WTC11 (cell line): ENCODE data around the gene KCNJ8. TPM values are rescaled to one million over a fixed set of nuclear protein-coding genes. Genes with fewer than 3 reads are reported as not detected.

Experiments used
- ATAC-seq: fragments of 200-7000 bp; cut with Tn5 transposase; 2 replicates; pipeline ENCODE4 v1.10.0; 2021; ENCODE audit warnings: mild to moderate bottlenecking, moderate library complexity
- CTCF ChIA-PET: fragments of 300-600 bp; sonication (Branson Sonifier 250); formaldehyde crosslinking; loops from one replicate; lab custom pipeline; 2021; ENCODE audit warnings: antibody characterized with exemption; lab: Charles Lee
- POLR2A ChIA-PET: fragments of 350-600 bp; sonication (Branson Sonifier 250); formaldehyde crosslinking; loops from one replicate; lab custom pipeline; 2021; ENCODE audit warnings: antibody characterized with exemption; lab: Charles Lee
- DNase-seq: peaks from one replicate; pipeline ENCODE4 v3.0.0; 2021; ENCODE audit warnings: low spot score
- H3K27ac Mint-ChIP-seq: 2 replicates; pipeline ENCODE4 v1.8.0; 2021; ENCODE audit warnings: mixed read lengths
- H3K27me3 Mint-ChIP-seq: 2 replicates; pipeline ENCODE4 v1.8.0; 2021; ENCODE audit warnings: low read depth, mild to moderate bottlenecking, moderate library complexity, mixed read lengths
- H3K36me3 Mint-ChIP-seq: 2 replicates; pipeline ENCODE4 v1.8.0; 2021; ENCODE audit warnings: mixed read lengths
- H3K4me1 Mint-ChIP-seq: 2 replicates; pipeline ENCODE4 v1.8.0; 2022; ENCODE audit warnings: mixed read lengths
- H3K4me3 Mint-ChIP-seq: 2 replicates; pipeline ENCODE4 v1.8.0; 2021; ENCODE audit warnings: mild to moderate bottlenecking, moderate library complexity, mixed read lengths
- H3K9me3 Mint-ChIP-seq: 2 replicates; pipeline ENCODE4 v1.8.0; 2021; ENCODE audit warnings: mixed read lengths
- ATF2 ChIP-seq: sonication (generic); formaldehyde crosslinking; IDR thresholded peaks from 2 replicates; pipeline ENCODE4 v1.8.1; 2022; ENCODE audit warnings: low read depth, missing genetic modification reagents, borderline replicate concordance
- ERG ChIP-seq: fragments of 250-450 bp; sonication (Bioruptor Pico); IDR thresholded peaks from 2 replicates; pipeline ENCODE4 v1.8.0; 2021; ENCODE audit warnings: mild to moderate bottlenecking
- FOXJ3 ChIP-seq: sonication (generic); formaldehyde crosslinking; IDR thresholded peaks from 2 replicates; pipeline ENCODE4 v1.9.0; 2021; ENCODE audit warnings: missing genetic modification reagents, mild to moderate bottlenecking, borderline replicate concordance
- FOXP4 ChIP-seq: sonication (generic); formaldehyde crosslinking; IDR thresholded peaks from 2 replicates; pipeline ENCODE4 v1.8.0; 2022; ENCODE audit warnings: mild to moderate bottlenecking, missing genetic modification reagents
- MYBL2 ChIP-seq: sonication (generic); formaldehyde crosslinking; IDR thresholded peaks from 2 replicates; pipeline ENCODE4 v1.8.1; 2023; ENCODE audit warnings: mild to moderate bottlenecking, moderate library complexity, missing genetic modification reagents
- NR3C1 ChIP-seq: sonication (generic); formaldehyde crosslinking; conservative IDR thresholded peaks from 2 replicates; pipeline ENCODE4 v1.8.1; 2023; ENCODE audit warnings: low read depth, mild to moderate bottlenecking, missing genetic modification reagents
- USF1 ChIP-seq: sonication (generic); formaldehyde crosslinking; IDR thresholded peaks from 2 replicates; pipeline ENCODE4 v1.8.0; 2022; ENCODE audit warnings: mild to moderate bottlenecking, missing genetic modification reagents
- ZBTB21 ChIP-seq: sonication (generic); formaldehyde crosslinking; IDR thresholded peaks from 2 replicates; pipeline ENCODE4 v1.8.1; 2023; ENCODE audit warnings: mild to moderate bottlenecking, missing genetic modification reagents, borderline replicate concordance
- ZBTB43 ChIP-seq: sonication (generic); formaldehyde crosslinking; IDR thresholded peaks from 2 replicates; pipeline ENCODE4 v1.8.1; 2023; ENCODE audit warnings: mild to moderate bottlenecking, missing genetic modification reagents
- ZMAT4 ChIP-seq: fragments of 250-450 bp; sonication (Bioruptor Pico); IDR thresholded peaks from 2 replicates; pipeline ENCODE4 v1.9.0; 2021; ENCODE audit warnings: mild to moderate bottlenecking
- ZNF263 ChIP-seq: sonication (generic); formaldehyde crosslinking; IDR thresholded peaks from 2 replicates; pipeline ENCODE4 v1.8.1; 2022; ENCODE audit warnings: low read depth, mild to moderate bottlenecking, moderate library complexity, missing genetic modification reagents
- ZNF281 ChIP-seq: sonication (generic); formaldehyde crosslinking; IDR thresholded peaks from 2 replicates; pipeline ENCODE4 v1.8.0; 2023; ENCODE audit warnings: mild to moderate bottlenecking, missing genetic modification reagents
- ZNF416 ChIP-seq: fragments of 250-450 bp; sonication (Bioruptor Pico); IDR thresholded peaks from 2 replicates; pipeline ENCODE4 v1.9.0; 2021; ENCODE audit warnings: mild to moderate bottlenecking, inconsistent platforms
- ZSCAN18 ChIP-seq: fragments of 250-450 bp; sonication (Bioruptor Pico); IDR thresholded peaks from 2 replicates; pipeline ENCODE4 v2.1.2; 2022; ENCODE audit warnings: mild to moderate bottlenecking, moderate library complexity
- total RNA-seq: library from RNA; stranded (reverse); gene quantifications from 3 replicates; pipeline ENCODE4 v1.2.3, GENCODE V29; 2021

Gene KCNJ8
- total RNA-seq, 1 experiment from 2014 or later, result 1.4 TPM

- ChIA-PET CTCF (no interaction called here), POLR2A (no interaction called here)
- no peak for ATAC-seq
- Mint-ChIP-seq H3K9me3 (peaks cover 11% of the 10 kb centered on the region), H3K4me1 (no peaks in the 10 kb centered on the region), H3K36me3 (no peaks in the 10 kb centered on the region), H3K4me3 (no peak overlapping the region), H3K27me3 (peaks cover 7% of the 10 kb centered on the region)
- DNase-seq, result no peak
- TF ChIP-seq MYBL2 (no peak), ZSCAN18 (CRISPR knock-in tag) (no peak), ZNF281 (CRISPR knock-in tag) (no peak), ERG (CRISPR knock-in tag) (no peak), ZNF263 (no peak), ZBTB43 (CRISPR knock-in tag) (no peak), USF1 (CRISPR knock-in tag) (no peak), NR3C1 (CRISPR knock-in tag) (no peak), ZMAT4 (CRISPR knock-in tag) (no peak), ZNF416 (CRISPR knock-in tag) (no peak), ZBTB21 (CRISPR knock-in tag) (no peak), ATF2 (no peak), FOXP4 (CRISPR knock-in tag) (no peak), FOXJ3 (CRISPR knock-in tag) (no peak)
- TF ChIP-seq, all 79 proteins: peak for 0
- no peak overlapping the region for H3K27ac Mint-ChIP-seq
Observed at GRCh38 chr12:21788089-21788983, 13.8 kb upstream of the KCNJ8 start.
